C4-2B (cell line): Measurements from ENCODE around the gene ITSN1.

ENCODE experiments used
- ZFX ChIP-seq: fragments of 450-650 bp; IDR thresholded peaks from 2 replicates; pipeline ENCODE4 v1.6.1; 2017
- TF ChIP-seq, protein P1 (sequence below): fragments of 450-650 bp; conservative IDR thresholded peaks from 2 replicates; pipeline ENCODE4 v1.5.1; 2017; ENCODE audit warnings: mild to moderate bottlenecking

GRCh38 chr21:33657124-33657820 lies 15.0 kb downstream of the ITSN1 start:
- TF ChIP-seq, protein P1, sequence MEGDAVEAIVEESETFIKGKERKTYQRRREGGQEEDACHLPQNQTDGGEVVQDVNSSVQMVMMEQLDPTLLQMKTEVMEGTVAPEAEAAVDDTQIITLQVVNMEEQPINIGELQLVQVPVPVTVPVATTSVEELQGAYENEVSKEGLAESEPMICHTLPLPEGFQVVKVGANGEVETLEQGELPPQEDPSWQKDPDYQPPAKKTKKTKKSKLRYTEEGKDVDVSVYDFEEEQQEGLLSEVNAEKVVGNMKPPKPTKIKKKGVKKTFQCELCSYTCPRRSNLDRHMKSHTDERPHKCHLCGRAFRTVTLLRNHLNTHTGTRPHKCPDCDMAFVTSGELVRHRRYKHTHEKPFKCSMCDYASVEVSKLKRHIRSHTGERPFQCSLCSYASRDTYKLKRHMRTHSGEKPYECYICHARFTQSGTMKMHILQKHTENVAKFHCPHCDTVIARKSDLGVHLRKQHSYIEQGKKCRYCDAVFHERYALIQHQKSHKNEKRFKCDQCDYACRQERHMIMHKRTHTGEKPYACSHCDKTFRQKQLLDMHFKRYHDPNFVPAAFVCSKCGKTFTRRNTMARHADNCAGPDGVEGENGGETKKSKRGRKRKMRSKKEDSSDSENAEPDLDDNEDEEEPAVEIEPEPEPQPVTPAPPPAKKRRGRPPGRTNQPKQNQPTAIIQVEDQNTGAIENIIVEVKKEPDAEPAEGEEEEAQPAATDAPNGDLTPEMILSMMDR: no peak
- TF ChIP-seq ZFX: no peak
